HepG2 (cell line): ENCODE data around the gene ADGRG1. TPM values are rescaled to one million over a fixed set of nuclear protein-coding genes. Genes with fewer than 3 reads are reported as not detected.

Experiments used
- ELF4 ChIP-seq: sonication (generic); formaldehyde crosslinking; IDR thresholded peaks from 2 replicates; pipeline ENCODE4 v1.5.0; 2020; ENCODE audit warnings: missing genetic modification reagents, mild to moderate bottlenecking, moderate library complexity, borderline replicate concordance
- ETV6 ChIP-seq: sonication (generic); formaldehyde crosslinking; conservative IDR thresholded peaks from 2 replicates; pipeline ENCODE4 v1.4.0; 2020; ENCODE audit warnings: missing genetic modification reagents
- FOXK2 ChIP-seq: fragments of 450-650 bp; IDR thresholded peaks from 2 replicates; pipeline ENCODE4 v1.6.1; 2016
- FOXO1 ChIP-seq: sonication (generic); formaldehyde crosslinking; IDR thresholded peaks from 2 replicates; pipeline ENCODE4 v1.4.0; 2020; ENCODE audit warnings: missing genetic modification reagents
- JARID2 ChIP-seq: sonication (generic); formaldehyde crosslinking; IDR thresholded peaks from 2 replicates; pipeline ENCODE4 v1.8.1; 2023; ENCODE audit warnings: missing genetic modification reagents, inconsistent platforms; ENCODE audit not compliant: insufficient replicate concordance
- KDM4B ChIP-seq: sonication (generic); formaldehyde crosslinking; IDR thresholded peaks from 2 replicates; pipeline ENCODE4 v1.4.0; 2020; ENCODE audit warnings: missing genetic modification reagents
- POLR2A ChIP-seq, 2 experiments: IDR thresholded peaks; 2 replicates each; pipeline ENCODE4 v1.6.1; 2011; ENCODE audit warnings: low read depth in 2 of 2, low read length in 2 of 2, mild to moderate bottlenecking in 1 of 2, moderate library complexity in 1 of 2; ENCODE audit not compliant: insufficient read depth in 1 of 2
- RFX5 ChIP-seq: IDR thresholded peaks from 2 replicates; pipeline ENCODE4 v1.6.1; 2011; ENCODE audit warnings: low read depth, low read length, improper control_type of control experiment
- SSRP1 ChIP-seq: IDR thresholded peaks from 2 replicates; pipeline ENCODE4 v1.6.1; 2016; ENCODE audit warnings: control low read depth
- ZFP36 ChIP-seq: fragments of 150-350 bp; IDR thresholded peaks from 2 replicates; pipeline ENCODE4 v1.6.1; 2018; ENCODE audit warnings: borderline replicate concordance, low read length, low read depth; ENCODE audit not compliant: partially characterized antibody
- ZFY ChIP-seq: sonication (generic); formaldehyde crosslinking; IDR thresholded peaks from 2 replicates; pipeline ENCODE4 v1.4.0; 2020; ENCODE audit warnings: missing genetic modification reagents
- ZNF121 ChIP-seq: sonication (generic); formaldehyde crosslinking; IDR thresholded peaks from 2 replicates; pipeline ENCODE4 v1.5.0; 2020; ENCODE audit warnings: mild to moderate bottlenecking, missing genetic modification reagents
- ZNF180 ChIP-seq: sonication (generic); formaldehyde crosslinking; IDR thresholded peaks from 2 replicates; pipeline ENCODE4 v1.4.0; 2020; ENCODE audit warnings: low read depth, missing genetic modification reagents, borderline replicate concordance
- ZNF260 ChIP-seq: sonication (generic); formaldehyde crosslinking; IDR thresholded peaks from 2 replicates; pipeline ENCODE4 v1.4.0; 2020; ENCODE audit warnings: missing genetic modification reagents, low read depth, mild to moderate bottlenecking, borderline replicate concordance
- ZNF274 ChIP-seq: sonication (generic); formaldehyde crosslinking; IDR thresholded peaks from 2 replicates; pipeline ENCODE4 v1.5.1; 2020; ENCODE audit warnings: mild to moderate bottlenecking, missing genetic modification reagents
- ZNF530 ChIP-seq: sonication (generic); formaldehyde crosslinking; IDR thresholded peaks from 2 replicates; pipeline ENCODE4 v1.5.0; 2020; ENCODE audit warnings: low read depth, mild to moderate bottlenecking, missing genetic modification reagents
- ZNF543 ChIP-seq: sonication (generic); formaldehyde crosslinking; IDR thresholded peaks from 2 replicates; pipeline ENCODE4 v1.4.0; 2020; ENCODE audit warnings: mild to moderate bottlenecking, missing genetic modification reagents
- ZNF709 ChIP-seq: sonication (generic); formaldehyde crosslinking; IDR thresholded peaks from 2 replicates; pipeline ENCODE4 v1.5.0; 2020; ENCODE audit warnings: mild to moderate bottlenecking, missing genetic modification reagents
- ZNF879 ChIP-seq: sonication (generic); formaldehyde crosslinking; IDR thresholded peaks from 2 replicates; pipeline ENCODE4 v1.8.1; 2023; ENCODE audit warnings: missing genetic modification reagents
- polyA plus RNA-seq, 8 experiments: library from polyadenylated mRNA; depleted of rRNA in 3 of 8; stranded (reverse) in 7 of 8; unstranded in 1 of 8; fragments of >200 nt; fragmentation: Illumina TruSeq in 4 of 8; extraction: Trizol in 4 of 8; gene quantifications; 2 replicates each; pipeline versions ENCODE4 v1.2.1 to v1.2.3, GENCODE V29; 2011 to 2016; ENCODE audit warnings: low read depth in 4 of 8, missing spikeins in 1 of 8, mixed read lengths in 1 of 8; ENCODE audit not compliant: insufficient read depth in 1 of 8
- total RNA-seq, 5 experiments: library from RNA; depleted of rRNA; stranded (reverse); fragments of >200 nt; fragmentation: Illumina TruSeq; extraction: Trizol; gene quantifications; 2 replicates each; pipeline ENCODE4 v1.2.3, GENCODE V29; 2016; ENCODE audit warnings: low read depth in 1 of 5
- TF ChIP-seq, protein P1 (sequence below): sonication (generic); formaldehyde crosslinking; IDR thresholded peaks from 2 replicates; pipeline ENCODE4 v1.5.0; 2020; ENCODE audit warnings: missing genetic modification reagents, mild to moderate bottlenecking, borderline replicate concordance
- TF ChIP-seq, protein P2 (sequence below): sonication (generic); formaldehyde crosslinking; IDR thresholded peaks from 2 replicates; pipeline ENCODE4 v1.4.0; 2020; ENCODE audit warnings: missing genetic modification reagents
- TF ChIP-seq, protein P3 (sequence below): sonication (generic); formaldehyde crosslinking; IDR thresholded peaks from 2 replicates; pipeline ENCODE4 v1.5.1; 2020; ENCODE audit warnings: missing genetic modification reagents, mild to moderate bottlenecking, borderline replicate concordance
- TF ChIP-seq, protein P4 (sequence below): IDR thresholded peaks from 2 replicates; pipeline ENCODE4 v1.6.1; 2018; ENCODE audit warnings: missing genetic modification reagents, mild to moderate bottlenecking, missing compliant biosample characterization

The ADGRG1 gene
- total and polyA plus RNA-seq, 2 of the 13 experiments (the other 11 are each of a cell fraction or from before 2014, with no cell fraction given), result 2.7 to 5.9 TPM

DNA sequence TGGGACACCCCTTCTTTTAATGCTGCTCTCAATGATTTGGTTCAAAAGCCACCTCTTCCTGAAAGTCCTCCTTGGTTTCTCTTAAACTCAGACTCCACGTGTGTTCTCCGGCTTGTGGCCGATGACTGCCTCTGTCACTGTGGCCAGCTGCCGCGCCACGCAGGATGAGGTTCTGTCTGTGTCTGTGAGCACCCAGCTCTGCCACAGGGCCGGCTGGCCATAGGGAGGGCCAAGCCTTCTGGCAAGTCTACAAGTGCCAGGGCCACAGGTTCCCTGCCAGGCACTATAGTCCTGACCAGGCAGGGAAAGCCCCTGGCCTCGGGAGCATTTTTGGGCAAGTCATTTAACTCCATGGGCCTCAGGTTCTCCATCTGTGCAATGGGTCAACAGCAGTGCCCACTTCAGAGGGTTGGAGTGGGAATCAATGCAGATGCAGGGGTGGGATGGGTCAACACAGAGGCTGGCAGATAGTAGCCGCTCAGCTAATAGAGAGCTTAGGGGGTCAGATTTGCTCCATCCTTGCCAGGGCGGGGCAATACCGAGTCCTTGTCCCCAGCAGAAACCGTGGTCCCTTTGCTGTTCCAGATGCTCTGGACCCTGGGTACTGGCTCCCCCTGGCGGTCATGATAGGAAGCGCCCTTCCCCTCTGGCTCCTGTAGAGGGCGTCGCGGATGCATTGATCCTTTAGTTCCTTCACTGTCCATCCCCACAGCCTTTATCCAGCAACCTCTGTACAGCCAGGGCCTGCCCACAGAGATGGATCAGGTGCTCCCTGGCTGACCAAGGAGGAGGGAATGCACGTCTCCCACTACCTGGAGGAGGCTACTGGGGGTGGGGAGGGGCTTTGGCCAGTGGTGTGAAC is 20.4 kb downstream of the ADGRG1 start (continued):
- TF ChIP-seq ZNF180, result no peak
- TF ChIP-seq, protein P1, sequence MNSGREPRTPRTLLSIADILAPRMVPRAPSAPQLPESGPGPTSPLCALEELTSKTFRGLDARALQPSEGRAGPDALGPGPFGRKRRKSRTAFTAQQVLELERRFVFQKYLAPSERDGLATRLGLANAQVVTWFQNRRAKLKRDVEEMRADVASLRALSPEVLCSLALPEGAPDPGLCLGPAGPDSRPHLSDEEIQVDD (CRISPR knock-in tag), result no peak
- TF ChIP-seq SSRP1 (CRISPR knock-in tag), result peak; percentile 73; the same call in 1 of the 2 replicates
- peak; percentile 66; the same call in 1 of the 2 replicates for TF ChIP-seq FOXO1 (CRISPR knock-in tag)
- TF ChIP-seq ZFP36, result peak; percentile 80
- TF ChIP-seq ZNF121 (CRISPR knock-in tag), result peak; percentile 43; the same call in 1 of the 2 replicates
- TF ChIP-seq, protein P2, sequence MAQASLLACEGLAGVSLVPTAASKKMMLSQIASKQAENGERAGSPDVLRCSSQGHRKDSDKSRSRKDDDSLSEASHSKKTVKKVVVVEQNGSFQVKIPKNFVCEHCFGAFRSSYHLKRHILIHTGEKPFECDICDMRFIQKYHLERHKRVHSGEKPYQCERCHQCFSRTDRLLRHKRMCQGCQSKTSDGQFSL (CRISPR knock-in tag), result no peak; the same call in 1 of the 2 replicates
- TF ChIP-seq ZFY, result peak; percentile 54; the same call in 1 of the 2 replicates
- TF ChIP-seq ZNF260 (CRISPR knock-in tag), result no peak
- no peak for TF ChIP-seq POLR2A (IDR thresholded peaks at IDR 0.05; ENCODE audit: insufficient read depth in 1 of 2, low read depth in 2 of 2, low read length in 2 of 2)
- no peak for TF ChIP-seq ZNF709
- TF ChIP-seq, protein P3, sequence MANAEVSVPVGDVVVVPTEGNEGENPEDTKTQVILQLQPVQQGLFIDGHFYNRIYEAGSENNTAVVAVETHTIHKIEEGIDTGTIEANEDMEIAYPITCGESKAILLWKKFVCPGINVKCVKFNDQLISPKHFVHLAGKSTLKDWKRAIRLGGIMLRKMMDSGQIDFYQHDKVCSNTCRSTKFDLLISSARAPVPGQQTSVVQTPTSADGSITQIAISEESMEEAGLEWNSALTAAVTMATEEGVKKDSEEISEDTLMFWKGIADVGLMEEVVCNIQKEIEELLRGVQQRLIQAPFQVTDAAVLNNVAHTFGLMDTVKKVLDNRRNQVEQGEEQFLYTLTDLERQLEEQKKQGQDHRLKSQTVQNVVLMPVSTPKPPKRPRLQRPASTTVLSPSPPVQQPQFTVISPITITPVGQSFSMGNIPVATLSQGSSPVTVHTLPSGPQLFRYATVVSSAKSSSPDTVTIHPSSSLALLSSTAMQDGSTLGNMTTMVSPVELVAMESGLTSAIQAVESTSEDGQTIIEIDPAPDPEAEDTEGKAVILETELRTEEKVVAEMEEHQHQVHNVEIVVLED (CRISPR knock-in tag), result no peak
- TF ChIP-seq ZNF530 (CRISPR knock-in tag), result no peak
- TF ChIP-seq ETV6 (CRISPR knock-in tag), result no peak; the same call in 1 of the 2 replicates
- TF ChIP-seq JARID2 (CRISPR knock-in tag), result peak; percentile 80
- TF ChIP-seq ZNF274 (CRISPR knock-in tag), result peak; percentile 72; the same call in 1 of the 2 replicates
- peak; percentile 32; the same call in 1 of the 2 replicates for TF ChIP-seq ZNF543
- 0 out of 2 replicates have a peak, but pooled peaks have one; percentile 48 for TF ChIP-seq ZNF879 (CRISPR knock-in tag)
- TF ChIP-seq ELF4 (CRISPR knock-in tag), result no peak
- no peak for TF ChIP-seq FOXK2
- TF ChIP-seq, protein P4, sequence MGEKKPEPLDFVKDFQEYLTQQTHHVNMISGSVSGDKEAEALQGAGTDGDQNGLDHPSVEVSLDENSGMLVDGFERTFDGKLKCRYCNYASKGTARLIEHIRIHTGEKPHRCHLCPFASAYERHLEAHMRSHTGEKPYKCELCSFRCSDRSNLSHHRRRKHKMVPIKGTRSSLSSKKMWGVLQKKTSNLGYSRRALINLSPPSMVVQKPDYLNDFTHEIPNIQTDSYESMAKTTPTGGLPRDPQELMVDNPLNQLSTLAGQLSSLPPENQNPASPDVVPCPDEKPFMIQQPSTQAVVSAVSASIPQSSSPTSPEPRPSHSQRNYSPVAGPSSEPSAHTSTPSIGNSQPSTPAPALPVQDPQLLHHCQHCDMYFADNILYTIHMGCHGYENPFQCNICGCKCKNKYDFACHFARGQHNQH (CRISPR knock-in tag), result peak; percentile 87; the same call in 1 of the 2 replicates
- 0 out of 2 replicates have a peak, but pooled peaks have one; percentile 16 for TF ChIP-seq RFX5
- peak; percentile 68 for TF ChIP-seq KDM4B (CRISPR knock-in tag)
